Measurements from ENCODE around the gene UHRF1.
"Not testable (repeated sequence)": the region's sequence is repeated elsewhere in the genome, so short reads cannot be mapped to it uniquely, and the experiment has no call there.

The UHRF1 gene

DNA sequence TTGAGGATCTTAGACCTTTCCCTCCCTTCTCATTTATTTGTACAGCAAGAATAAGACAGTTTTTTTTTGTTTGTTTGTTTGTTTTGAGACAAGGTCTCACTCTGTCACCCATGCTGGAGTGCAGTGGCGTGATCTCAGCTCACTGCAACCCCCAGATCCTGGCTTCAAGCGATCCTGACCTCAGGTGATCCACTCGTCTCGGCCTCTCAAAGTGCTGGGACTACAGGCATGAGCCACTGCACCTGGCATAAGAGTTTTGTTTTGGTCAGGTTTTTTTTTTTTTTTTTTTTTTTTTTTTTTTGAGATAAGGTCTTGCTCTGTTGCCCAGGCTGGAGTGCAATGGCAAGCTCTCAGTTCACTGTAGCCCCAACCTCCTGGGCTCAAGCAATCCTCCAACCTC lies 29.2 kb downstream of the UHRF1 start:
- DNase-seq = not testable (repeated sequence)

DNA sequence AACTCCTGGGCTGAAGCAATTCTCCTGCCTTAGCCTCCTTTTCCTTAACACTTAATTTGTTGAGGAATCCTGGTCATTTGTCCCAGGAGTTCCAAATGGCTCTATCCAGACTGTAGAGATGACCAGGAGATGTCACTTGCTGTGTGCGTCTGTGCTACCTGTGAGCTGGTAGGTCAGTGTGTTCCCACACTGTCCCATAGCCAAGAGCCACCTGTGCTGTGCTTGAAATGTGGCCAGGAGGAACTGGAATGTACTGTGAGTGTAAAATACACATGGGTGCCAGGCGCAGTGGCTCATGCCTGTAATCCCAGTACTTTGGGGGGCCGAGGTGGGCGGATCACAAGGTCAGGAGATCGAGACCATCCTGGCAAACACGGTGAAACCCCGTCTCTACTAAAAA lies 30.2 kb downstream of the UHRF1 start:
- no peak for DNase-seq

DNA sequence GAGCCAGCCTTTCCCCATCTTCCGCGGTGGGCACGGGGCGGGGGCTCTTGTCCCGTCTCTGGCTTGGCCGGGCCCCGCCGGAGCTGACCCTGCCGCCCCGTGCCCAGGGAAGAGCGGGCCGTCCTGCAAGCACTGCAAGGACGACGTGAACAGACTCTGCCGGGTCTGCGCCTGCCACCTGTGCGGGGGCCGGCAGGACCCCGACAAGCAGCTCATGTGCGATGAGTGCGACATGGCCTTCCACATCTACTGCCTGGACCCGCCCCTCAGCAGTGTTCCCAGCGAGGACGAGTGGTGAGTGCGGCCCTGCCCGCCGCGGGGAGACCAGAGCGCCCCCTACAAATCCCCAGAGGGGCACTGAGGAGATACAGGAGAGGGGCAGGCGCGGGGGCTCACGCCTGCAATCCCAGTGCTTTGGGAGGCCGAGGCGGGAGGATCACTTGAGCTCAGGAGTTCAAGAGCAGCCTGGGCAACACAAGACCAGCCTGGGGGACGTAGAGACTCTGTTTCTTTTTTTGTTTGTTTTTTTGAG lies 32.4 kb downstream of the UHRF1 start:
- DNase-seq = not testable (repeated sequence)

DNA sequence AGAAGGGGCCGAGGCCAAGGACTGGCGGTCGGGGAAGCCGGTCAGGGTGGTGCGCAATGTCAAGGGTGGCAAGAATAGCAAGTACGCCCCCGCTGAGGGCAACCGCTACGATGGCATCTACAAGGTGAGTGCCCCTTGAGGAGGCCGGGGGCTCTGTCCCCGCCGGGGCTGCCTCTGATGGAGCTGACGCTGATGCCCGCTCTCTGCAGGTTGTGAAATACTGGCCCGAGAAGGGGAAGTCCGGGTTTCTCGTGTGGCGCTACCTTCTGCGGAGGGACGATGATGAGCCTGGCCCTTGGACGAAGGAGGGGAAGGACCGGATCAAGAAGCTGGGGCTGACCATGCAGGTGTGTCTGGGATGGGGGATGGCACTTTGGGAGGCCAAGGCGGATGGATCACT lies 41.3 kb downstream of the UHRF1 start:
- not testable (repeated sequence) for DNase-seq

DNA sequence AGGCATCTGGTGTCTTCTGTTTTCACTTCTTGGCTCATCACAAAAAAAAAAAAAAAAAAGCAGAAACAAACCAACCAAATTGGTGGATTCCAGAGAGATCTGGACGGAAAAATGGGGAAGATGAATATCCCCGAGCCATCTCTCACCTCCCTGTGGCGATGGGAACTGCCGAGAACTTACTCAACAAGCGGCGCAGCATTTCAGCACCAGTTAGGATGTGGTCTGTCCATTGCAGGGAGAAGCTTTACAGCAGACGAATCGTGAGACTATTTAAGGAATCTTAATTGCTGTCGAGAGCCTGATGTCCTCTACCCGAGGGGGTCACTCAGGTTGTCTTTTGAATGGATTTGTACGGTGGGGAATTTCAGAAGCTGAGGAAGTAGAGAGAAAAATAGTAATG lies 42.4 kb downstream of the UHRF1 start:
- DNase-seq = no peak

DNA sequence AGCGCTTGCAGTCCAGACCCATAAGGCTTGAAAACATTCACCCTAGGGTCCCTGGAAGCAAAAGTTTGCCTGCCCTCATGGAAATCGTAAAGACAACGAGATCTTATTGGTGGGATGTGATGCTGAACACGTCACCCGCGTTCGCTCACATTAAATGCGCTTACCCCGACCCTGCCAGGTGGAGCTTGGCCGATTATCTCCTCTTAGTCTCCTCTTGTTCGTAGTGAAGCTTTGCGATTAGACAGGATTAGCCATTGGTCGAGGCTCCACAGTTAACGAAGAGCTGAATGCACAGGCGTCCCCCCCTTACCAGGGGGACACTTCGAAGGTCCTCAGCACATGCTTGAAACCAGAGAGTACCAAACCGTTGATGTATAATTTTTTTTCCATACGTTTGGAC lies 43.6 kb downstream of the UHRF1 start:
- DNase-seq = no peak

DNA sequence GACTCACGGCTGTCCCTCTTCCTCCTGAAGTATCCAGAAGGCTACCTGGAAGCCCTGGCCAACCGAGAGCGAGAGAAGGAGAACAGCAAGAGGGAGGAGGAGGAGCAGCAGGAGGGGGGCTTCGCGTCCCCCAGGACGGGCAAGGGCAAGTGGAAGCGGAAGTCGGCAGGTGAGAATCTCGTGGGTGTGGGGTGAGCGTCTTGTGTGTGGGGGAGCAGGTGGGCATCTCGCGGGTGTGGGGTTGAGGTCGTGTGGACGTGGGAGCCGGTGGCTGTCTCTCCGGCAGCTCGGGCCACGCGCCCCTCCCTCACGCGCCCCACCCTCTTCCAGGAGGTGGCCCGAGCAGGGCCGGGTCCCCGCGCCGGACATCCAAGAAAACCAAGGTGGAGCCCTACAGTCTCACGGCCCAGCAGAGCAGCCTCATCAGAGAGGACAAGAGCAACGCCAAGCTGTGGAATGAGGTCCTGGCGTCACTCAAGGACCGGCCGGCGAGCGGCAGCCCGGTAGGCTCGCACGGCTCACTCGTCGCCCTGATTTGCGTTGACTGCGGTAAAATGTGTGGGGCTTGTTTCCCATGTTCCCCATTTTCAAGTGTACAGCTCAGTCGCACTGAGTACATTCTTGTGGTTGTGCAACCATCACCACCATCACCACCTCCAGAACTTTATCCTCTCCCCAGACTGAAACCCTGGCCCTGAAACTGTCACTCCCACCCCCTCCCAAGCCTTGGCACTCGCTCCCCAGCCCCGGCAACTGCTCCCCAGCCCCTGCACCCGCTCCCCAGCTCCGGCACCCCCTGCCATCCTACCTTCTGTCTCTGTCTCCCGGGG lies 45.2 kb downstream of the UHRF1 start:
- not testable (repeated sequence) for DNase-seq

DNA sequence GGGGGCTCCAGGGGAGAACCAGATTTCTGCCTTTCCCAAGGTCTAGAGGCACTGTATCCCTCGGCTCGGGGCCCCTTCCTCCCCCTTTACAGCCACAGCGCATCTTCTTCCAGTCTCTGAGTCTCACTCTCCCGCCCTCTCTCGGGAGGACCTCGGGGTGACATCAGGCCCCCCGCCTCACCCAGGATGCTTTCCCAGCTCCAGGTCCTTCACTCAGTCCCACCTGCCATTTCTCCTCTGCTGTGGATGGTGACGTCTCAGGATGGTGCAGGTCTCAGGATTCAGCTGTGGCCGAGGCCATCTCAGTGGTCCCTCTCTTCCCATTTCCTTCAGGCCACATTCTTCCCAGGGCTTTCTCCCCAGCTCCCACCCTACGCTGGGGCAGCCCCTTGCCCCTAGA lies 46.0 kb downstream of the UHRF1 start:
- no peak for DNase-seq

DNA sequence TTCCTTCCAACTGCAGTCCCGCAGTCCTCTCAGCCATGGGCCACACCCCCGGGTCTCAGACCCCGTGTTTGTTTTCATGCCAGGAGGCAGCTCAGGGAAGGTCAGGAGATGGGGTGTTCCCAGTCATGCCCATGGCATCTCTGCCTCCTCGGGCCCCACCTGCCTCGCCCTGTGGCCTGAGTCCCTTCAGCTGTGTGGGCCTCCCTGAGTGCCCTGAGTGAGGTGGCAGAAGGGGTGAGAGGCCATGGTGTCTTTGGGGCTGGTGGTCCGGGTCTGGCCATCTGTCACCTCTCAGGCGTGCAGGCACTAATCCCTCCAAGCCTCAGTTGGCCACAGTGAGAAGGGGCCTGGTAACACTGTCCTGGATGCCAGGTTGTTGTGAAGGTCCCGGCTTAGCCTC lies 48.7 kb downstream of the UHRF1 start:
- DNase-seq = no peak

DNA sequence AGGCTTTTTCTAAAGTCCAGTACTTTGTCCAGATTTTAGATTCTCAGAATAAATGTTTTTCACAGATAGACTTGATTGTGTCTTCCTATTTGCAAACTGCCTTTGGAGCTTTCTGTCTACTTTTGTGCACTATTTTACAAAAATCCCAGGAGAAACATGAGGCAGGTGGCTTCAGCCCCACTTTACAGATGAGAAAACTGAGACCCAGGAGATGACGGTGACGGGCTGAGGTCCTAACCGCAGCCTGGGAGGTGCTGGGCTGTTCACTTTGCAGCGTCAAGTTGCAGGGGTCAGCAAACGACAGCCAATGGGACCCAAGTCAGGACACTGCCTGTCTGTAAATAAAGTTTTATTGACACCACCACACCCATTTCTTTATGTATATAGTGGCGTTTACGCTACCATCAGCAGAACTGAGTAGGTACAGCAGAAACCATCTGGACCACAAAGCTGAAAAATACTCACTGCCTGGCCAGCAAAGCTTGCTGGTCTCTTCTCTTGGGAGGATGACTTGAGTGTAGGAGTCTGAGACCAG lies 52.9 kb downstream of the UHRF1 start:
- no peak for DNase-seq

DNA sequence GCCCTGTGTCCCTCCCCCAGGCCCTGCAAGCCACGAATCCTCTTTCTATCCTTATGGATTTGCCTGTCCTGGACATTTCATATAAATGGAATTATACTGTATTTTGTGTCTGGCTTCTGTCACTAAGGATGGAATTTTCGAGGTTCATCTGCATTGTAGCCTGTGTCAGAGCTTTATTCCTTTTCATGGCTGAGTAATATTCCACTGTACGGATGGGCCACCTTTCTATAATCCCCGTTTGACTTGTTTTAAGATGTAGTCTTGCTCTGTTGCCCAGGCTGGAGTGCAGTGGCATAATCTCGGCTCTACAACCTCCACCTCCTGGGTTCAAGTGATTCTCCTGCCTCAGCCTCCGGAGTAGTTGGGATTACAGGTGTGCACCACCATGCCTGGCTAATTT lies 55.8 kb downstream of the UHRF1 start:
- no peak for DNase-seq

DNA sequence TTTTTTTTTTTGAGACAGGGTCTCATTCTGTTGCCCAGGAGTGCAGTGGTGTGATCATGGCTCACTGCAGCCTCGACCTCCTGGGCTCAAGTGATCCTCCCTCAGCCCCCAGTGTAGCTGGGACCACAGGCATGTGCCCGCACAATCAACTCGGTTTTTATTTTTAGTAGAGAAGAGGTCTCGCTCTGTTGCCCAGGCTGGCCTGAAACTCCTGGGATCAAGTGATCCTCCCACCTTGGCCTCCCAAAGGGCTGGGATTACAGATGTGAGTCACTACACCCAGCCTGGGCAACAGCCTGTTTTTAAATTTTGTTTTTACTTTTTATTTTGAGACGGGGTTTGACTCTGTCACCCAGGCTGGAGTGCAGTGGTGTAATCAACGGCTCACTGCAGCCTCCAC lies 57.3 kb downstream of the UHRF1 start:
- no peak for DNase-seq

DNA sequence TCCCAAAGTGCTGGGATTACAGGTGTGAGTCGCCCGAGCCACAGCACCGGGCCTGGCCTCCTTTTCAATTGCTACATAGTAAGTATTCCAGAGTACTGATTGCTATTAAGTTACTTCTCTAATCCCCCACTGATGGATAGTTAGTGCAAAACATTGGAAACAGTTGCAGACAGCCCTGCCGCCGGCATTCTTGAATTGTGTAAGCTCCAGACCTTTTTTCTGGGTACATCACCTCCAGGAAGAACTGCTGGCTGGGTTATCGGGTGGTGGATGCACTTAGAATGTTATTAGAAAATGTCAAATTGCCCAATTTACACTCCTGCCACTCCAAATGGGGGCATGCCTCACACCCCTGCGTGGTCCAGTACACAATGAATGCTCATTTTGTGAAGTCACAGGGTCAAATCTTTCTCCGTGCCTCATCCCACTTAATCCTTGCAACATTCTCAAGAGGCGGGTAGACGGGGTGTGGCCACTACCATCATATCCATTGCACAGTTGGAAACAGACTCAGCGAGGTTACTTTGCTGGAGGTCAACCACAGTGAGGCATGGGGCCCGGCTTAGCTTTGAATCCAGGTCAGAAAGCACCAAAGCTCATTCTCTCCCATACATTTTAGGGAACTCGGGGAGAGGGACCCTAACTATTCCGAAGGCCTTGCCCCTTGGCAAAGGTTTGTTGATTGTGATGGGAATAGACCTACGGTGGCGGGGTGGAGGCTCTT lies 58.6 kb downstream of the UHRF1 start:
- peak; percentile 34 for DNase-seq

DNA sequence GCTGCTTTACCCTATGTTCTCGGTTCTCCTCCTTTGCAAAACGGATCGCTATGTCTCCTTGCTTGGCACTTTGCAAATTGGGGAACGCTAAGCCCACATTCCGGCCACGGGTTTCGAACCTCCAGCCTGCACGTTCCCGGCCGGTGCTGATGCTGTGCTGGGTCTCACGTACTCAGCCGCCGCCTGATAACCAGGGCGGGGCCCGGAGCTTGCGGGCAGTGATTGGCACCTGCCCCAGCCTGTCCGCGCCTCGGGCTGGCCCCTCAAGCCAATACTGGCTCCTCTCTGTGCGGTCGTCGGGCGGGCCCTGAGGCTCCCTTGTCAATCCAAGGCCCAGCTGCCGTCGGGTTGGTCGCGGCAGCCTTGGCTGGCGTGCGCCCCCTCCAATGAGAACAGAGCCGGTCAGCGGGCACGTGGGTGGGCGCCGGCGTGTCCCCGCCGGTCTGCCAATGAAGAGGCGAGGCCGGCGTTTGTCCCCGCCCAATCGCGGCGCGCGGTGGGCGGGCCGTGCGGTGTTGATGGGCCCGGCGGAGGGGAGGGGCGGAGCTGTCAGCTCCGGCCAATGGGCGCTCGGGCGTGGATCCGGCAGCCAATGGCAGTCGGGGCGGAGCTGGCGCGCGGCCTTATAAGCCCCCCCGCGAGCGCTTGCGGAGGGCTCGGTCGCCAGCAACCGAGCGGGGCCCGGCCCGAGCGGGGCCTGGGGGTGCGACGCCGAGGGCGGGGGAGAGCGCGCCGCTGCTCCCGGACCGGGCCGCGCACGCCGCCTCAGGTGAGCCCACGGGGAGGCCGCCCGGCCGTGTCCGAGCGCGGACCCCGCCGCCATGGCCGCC lies 59.4 kb downstream of the UHRF1 start, which contains the start of gene KDM4B:
Gene KDM4B (plus strand): TSS at position 652 of the 830 bp plus-strand sequence. CDS start 63,778 bp downstream, outside the sequence.
- DNase-seq = peak; percentile 100

DNA sequence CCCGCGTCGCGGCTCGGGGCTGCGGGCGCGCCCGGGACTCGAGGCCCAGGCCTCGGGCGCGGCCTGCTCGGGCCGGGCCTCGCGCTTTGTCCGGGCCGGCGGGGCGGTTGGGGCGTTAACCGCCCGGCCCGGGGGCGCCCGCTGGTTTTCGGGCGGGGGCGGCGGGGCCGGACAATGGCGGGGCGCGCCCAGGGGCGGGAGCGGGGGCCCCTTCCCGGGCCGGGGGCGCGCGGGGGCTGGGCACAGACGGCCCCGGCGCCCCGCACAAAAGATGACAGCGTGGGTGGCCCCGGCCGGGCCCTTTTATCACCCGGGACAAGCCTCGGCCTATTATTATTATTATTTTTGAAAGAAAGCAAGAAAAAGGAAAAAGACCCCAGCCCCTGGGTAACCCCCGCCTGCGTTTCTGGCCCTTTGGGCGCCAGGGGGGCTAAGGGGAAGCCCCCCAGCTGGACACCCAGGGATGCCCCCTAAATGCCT lies 60.0 kb downstream of the UHRF1 start:
- no peak for DNase-seq

DNA sequence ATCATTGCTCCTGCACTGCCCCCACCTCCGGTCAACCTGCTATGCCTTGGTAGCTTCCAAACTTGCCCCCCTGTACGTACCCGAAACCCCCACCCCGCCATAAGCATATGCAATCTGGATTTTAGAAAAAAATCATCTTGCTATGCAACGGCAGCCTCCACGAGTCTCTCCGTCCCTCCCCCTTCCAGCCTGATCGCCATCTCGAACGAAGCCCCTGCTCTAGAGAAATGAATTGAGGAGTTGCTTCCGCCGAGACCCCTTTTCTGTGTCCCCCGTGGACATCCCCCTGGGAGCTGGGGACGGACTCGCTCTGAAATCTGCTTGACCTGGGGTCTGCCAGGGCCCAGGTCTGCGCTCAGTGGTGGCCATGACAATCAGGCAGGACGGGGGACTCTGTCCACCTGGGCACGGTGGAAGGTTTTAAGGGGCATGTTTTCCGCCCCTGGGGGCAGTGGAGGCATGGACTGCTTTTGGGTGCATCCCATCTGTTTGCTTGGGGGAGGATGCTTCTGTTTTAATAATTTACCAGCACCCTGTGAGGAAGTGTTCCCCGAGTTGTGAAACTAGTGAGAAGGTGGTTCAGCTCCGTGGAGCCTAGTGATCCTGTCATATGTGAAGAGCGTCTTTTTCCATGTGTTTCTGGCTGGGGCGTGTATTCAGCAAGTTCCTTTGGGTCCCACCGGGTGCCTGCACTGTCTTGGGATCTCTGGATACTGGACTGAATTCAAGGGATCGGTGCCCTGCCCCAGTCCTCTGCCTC lies 60.7 kb downstream of the UHRF1 start:
- no peak for DNase-seq

DNA sequence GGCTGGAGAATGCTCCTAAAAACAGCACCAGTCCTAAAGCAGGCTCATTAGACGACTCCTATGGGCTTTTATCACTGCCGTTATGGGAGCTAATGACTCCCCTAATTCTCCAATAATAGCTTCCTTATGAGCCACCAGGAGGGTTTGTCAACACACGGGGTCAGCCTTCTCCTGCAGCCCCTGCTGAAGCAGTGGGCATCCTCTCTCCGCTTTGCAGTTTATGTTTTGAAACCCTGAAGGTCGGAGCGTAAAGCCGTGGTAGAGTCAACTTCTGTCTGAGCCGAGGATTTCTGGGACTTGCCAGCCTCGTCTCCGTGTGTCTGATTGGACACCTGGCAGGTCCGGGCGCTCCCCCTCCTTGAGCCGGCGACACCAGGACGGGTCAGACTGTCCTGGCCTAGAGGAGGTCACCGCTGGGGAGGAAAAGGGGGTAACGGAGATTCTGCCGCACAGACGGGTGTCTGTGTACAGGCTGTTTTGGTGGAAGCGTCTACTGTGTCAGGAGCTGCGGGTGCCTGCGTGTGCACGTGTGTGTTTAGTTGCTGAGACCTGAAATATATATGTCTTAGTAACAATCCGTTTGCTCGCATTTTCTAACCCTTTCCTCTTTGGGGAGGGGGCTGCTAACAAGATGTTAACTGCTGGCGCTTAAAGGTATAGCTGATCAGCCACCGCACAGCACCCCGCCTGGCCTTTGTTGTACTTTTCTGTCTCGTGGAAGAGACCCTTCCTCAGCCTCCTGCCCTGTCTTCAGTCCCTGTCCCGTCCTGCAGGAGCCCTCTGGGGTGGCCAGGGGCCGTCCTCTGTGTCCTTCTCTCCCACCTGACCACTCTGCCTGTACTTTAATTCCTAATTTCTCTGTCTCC lies 61.5 kb downstream of the UHRF1 start:
- DNase-seq = no peak

DNA sequence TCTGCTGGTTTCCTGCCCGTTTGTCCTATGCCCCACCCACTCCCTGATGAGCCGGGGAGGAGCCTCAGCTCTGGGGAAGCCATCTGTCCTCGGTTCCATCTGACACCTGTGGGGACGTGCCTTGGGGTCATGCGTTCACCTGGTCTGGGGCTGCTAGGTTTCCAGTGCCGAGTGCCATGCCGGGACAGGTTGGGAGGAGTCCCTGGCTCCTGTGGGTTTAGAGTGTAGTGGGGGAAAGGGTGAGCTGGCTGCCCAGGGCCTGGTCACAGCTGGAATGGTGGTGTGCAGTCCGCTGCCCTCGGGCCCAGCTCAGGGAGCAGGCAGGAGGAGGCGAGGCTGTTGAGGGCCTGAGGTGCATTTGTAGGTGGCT lies 62.1 kb downstream of the UHRF1 start:
- no peak for DNase-seq

DNA sequence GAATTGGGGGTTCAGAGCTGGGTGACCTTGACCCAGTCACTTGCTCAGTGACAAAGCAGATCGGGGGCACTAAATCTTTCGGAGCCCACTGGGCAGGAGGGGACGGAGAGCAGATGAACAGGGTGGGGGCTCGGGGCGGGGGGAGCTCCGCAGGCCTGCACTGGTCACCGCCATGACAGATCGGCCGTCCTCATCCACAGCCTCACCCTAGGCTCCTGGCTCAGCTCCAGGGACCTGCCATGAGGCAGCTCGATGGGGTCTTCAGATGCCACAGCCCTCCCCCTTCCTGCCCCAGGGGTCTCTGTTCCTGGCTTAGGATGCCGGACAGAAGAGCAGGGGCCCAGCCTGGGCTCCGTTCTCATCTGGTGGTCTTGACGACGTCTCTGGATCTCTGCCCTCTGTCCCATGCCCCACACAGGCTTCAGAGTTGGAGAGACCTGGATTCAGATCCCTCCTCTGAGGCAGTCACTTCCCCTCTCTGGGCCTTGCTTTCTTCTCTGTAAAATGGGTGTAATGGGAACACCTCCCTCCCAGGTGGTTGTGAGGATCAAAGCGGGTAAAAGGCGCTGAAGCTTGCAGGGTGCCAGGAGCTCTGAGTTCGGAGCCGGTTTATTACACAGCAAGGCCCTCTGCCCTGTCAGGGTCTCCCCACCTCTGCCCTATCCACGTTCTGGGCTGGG lies 62.7 kb downstream of the UHRF1 start:
- no peak for DNase-seq

DNA sequence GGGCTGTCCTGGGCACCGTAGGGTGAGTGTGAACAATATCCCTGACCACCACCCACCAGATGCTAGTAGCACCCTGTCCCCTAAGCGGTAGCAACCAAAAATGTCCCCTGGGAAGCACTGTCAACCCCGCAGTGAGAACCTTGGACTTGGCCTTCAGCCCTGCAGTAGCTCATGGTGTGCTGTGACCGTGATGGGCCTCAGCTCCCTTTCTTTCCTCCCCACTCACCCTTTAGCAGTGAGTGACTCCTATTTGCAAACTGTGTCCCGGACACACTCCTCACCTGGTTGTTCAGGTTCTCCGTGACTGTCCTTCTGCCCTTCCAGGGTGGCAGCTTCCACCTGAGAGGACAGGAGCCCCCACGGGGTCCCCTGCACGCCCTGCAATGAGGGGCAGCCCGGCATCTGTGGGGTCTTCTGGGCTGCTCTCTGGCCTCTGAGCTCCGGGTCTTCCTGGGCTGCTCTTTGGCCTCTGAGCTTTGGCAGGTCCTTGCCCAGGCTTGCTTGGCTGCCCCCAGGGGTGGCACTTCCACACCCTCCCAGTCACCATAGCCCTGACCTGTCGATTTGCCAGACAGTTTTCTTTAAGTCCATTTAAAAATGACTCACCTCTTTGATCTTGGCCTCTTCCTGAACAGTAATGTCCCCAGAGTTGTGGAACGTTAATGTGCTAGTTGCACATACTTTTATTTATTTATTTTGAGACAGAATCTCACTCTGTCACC lies 63.4 kb downstream of the UHRF1 start:
- peak; percentile 52 for DNase-seq

Data from fibroblast of upper back skin (primary cell).